K562 (cell line): ENCODE results near the gene SEC14L3.

Experiments used
- CTCF ChIP-seq, 3 experiments: IDR thresholded peaks in 2 of 3; conservative IDR thresholded peaks in 1 of 3; 2 replicates each; pipeline ENCODE4 v1.5.1; 2011 to 2012; ENCODE audit warnings: low read length in 3 of 3, mild to moderate bottlenecking in 3 of 3, control low read depth in 2 of 3, improper control_type of control experiment in 1 of 3, inconsistent platforms in 1 of 3, low read depth in 1 of 3, mixed read lengths in 1 of 3, moderate library complexity in 1 of 3; ENCODE audit not compliant: insufficient read depth in 2 of 3
- HIVEP1 ChIP-seq: fragments of 250-450 bp; sonication (Bioruptor Pico); IDR thresholded peaks from 2 replicates; pipeline ENCODE4 v1.4.0; 2020; ENCODE audit warnings: mild to moderate bottlenecking
- JUNB ChIP-seq: fragments of 450-650 bp; formaldehyde crosslinking; conservative IDR thresholded peaks from 2 replicates; pipeline ENCODE4 v1.4.0; 2020; ENCODE audit warnings: mild to moderate bottlenecking
- TARDBP ChIP-seq: fragments of 450-650 bp; IDR thresholded peaks from 2 replicates; pipeline ENCODE4 v1.6.1; 2016

GRCh38 chr22:30508216-30508615, 36.4 kb upstream of the SEC14L3 start:
- TF ChIP-seq JUNB: no peak
- TF ChIP-seq TARDBP: no peak
- TF ChIP-seq CTCF (IDR thresholded peaks at IDR 0.05 in 2 of 3, conservative IDR thresholded peaks at IDR 0.05 in 1 of 3; ENCODE audit: insufficient read depth in 2 of 3, low read depth in 1 of 3, low read length in 3 of 3): no peak
- no peak for TF ChIP-seq HIVEP1
